ENCODE measurements around the gene TFR2.

TFR2 gene

GRCh38 chr7:100642534-100642907, 1.2 kb upstream of the TFR2 start:
- H2BK12ac ChIP-seq (ENCODE audit: low read length): no peak overlapping the region
- H4K12ac ChIP-seq (ENCODE audit: low read depth, low read length): no peak overlapping the region
- H3K14ac ChIP-seq (ENCODE audit: low read length): no peak overlapping the region
- no peaks in the 10 kb centered on the region for H3K4me1 ChIP-seq (ENCODE audit: control insufficient read depth in 1 of 2, insufficient read depth in 2 of 2, low read length in 2 of 2)
- H3K4me2 ChIP-seq (ENCODE audit: low read length): no peak overlapping the region
- no CpG with 5 or more reads among the region's 11 CpGs for WGBS (ENCODE audit: extremely low coverage, insufficient coverage, insufficient read length)
- no peaks in the 10 kb centered on the region for H3K36me3 ChIP-seq (ENCODE audit: control insufficient read depth in 1 of 2, insufficient read depth in 2 of 2, low read length in 2 of 2)
- no peaks in the 10 kb centered on the region for H3K27me3 ChIP-seq (ENCODE audit: insufficient read depth, low read length)
- H2BK5ac ChIP-seq (ENCODE audit: low read depth, low read length, poor library complexity): no peak overlapping the region
- no peak overlapping the region for H2AFZ ChIP-seq (ENCODE audit: insufficient read depth, low read length, poor library complexity)
- H3K4me3 ChIP-seq (ENCODE audit: low read depth, low read length): no peak overlapping the region
- H3K9me3 ChIP-seq (ENCODE audit: insufficient read depth, low read depth, low read length): no peaks in the 10 kb centered on the region
- H4K91ac ChIP-seq (ENCODE audit: low read depth, low read length): no peak overlapping the region
- no peak overlapping the region for H2AK5ac ChIP-seq (ENCODE audit: low read length)
- no peak overlapping the region for H3K27ac ChIP-seq (ENCODE audit: low read depth, low read length)
- no peak overlapping the region for H2BK120ac ChIP-seq (ENCODE audit: insufficient read depth, low read length, poor library complexity)
- H3K79me2 ChIP-seq (ENCODE audit: control insufficient read depth, insufficient read depth, low read length, poor library complexity): no peaks in the 10 kb centered on the region
- H3K9ac ChIP-seq (ENCODE audit: low read length): no peak overlapping the region
- no peak overlapping the region for H3K4ac ChIP-seq (ENCODE audit: low read depth, low read length)
- DNase-seq: no peak
- H3K23ac ChIP-seq (ENCODE audit: low read length): no peak overlapping the region
- no peak overlapping the region for H3K18ac ChIP-seq (ENCODE audit: low read length)
- H3K79me1 ChIP-seq (ENCODE audit: low read length): no peaks in the 10 kb centered on the region
- H4K8ac ChIP-seq (ENCODE audit: low read depth, low read length): no peak overlapping the region

GRCh38 chr7:100641860-100642533, 645 bp upstream of the TFR2 start:
- Histone ChIP-seq H3K79me2 (ENCODE audit: control insufficient read depth, insufficient read depth, low read length, poor library complexity) (no peaks in the 10 kb centered on the region), H4K12ac (ENCODE audit: low read depth, low read length) (no peak overlapping the region), H3K4ac (ENCODE audit: low read depth, low read length) (no peak overlapping the region), H3K4me2 (ENCODE audit: low read length) (no peak overlapping the region), H3K9ac (ENCODE audit: low read length) (no peak overlapping the region), H3K23ac (ENCODE audit: low read length) (no peak overlapping the region), H2AK5ac (ENCODE audit: low read length) (no peak overlapping the region), H3K4me1 (ENCODE audit: control insufficient read depth in 1 of 2, insufficient read depth in 2 of 2, low read length in 2 of 2) (no peaks in the 10 kb centered on the region), H2BK120ac (ENCODE audit: insufficient read depth, low read length, poor library complexity) (no peak overlapping the region), H3K4me3 (ENCODE audit: low read depth, low read length) (no peak overlapping the region), H3K79me1 (ENCODE audit: low read length) (no peaks in the 10 kb centered on the region), H4K91ac (ENCODE audit: low read depth, low read length) (no peak overlapping the region), H3K36me3 (ENCODE audit: control insufficient read depth in 1 of 2, insufficient read depth in 2 of 2, low read length in 2 of 2) (no peaks in the 10 kb centered on the region), H4K8ac (ENCODE audit: low read depth, low read length) (no peak overlapping the region), H2BK12ac (ENCODE audit: low read length) (no peak overlapping the region), H3K27me3 (ENCODE audit: insufficient read depth, low read length) (no peaks in the 10 kb centered on the region), H3K27ac (ENCODE audit: low read depth, low read length) (no peak overlapping the region), H3K18ac (ENCODE audit: low read length) (no peak overlapping the region), H2BK5ac (ENCODE audit: low read depth, low read length, poor library complexity) (no peak overlapping the region), H3K14ac (ENCODE audit: low read length) (no peak overlapping the region), H2AFZ (ENCODE audit: insufficient read depth, low read length, poor library complexity) (no peak overlapping the region), H3K9me3 (ENCODE audit: insufficient read depth, low read depth, low read length) (no peaks in the 10 kb centered on the region)
- DNase-seq: no peak
- no CpG with 5 or more reads among the region's 10 CpGs for WGBS (ENCODE audit: extremely low coverage, insufficient coverage, insufficient read length)

- H4K12ac ChIP-seq (ENCODE audit: low read depth, low read length): no peak overlapping the region
- H4K8ac ChIP-seq (ENCODE audit: low read depth, low read length): no peak overlapping the region
- no peaks in the 10 kb centered on the region for H3K27me3 ChIP-seq (ENCODE audit: insufficient read depth, low read length)
- H3K18ac ChIP-seq (ENCODE audit: low read length): no peak overlapping the region
- no peak overlapping the region for H3K4me3 ChIP-seq (ENCODE audit: low read depth, low read length)
- H3K27ac ChIP-seq (ENCODE audit: low read depth, low read length): no peak overlapping the region
- no peaks in the 10 kb centered on the region for H3K9me3 ChIP-seq (ENCODE audit: insufficient read depth, low read depth, low read length)
- H2BK120ac ChIP-seq (ENCODE audit: insufficient read depth, low read length, poor library complexity): no peak overlapping the region
- no peak overlapping the region for H4K91ac ChIP-seq (ENCODE audit: low read depth, low read length)
- H3K4me2 ChIP-seq (ENCODE audit: low read length): no peak overlapping the region
- H3K9ac ChIP-seq (ENCODE audit: low read length): no peak overlapping the region
- no peaks in the 10 kb centered on the region for H3K36me3 ChIP-seq (ENCODE audit: control insufficient read depth in 1 of 2, insufficient read depth in 2 of 2, low read length in 2 of 2)
- H2BK5ac ChIP-seq (ENCODE audit: low read depth, low read length, poor library complexity): no peak overlapping the region
- no peaks in the 10 kb centered on the region for H3K4me1 ChIP-seq (ENCODE audit: control insufficient read depth in 1 of 2, insufficient read depth in 2 of 2, low read length in 2 of 2)
- no peak overlapping the region for H3K23ac ChIP-seq (ENCODE audit: low read length)
- WGBS (ENCODE audit: extremely low coverage, insufficient coverage, insufficient read length): no CpG with 5 or more reads among the region's 24 CpGs
- no peak overlapping the region for H2BK12ac ChIP-seq (ENCODE audit: low read length)
- H3K79me2 ChIP-seq (ENCODE audit: control insufficient read depth, insufficient read depth, low read length, poor library complexity): no peaks in the 10 kb centered on the region
- no peak for DNase-seq
- no peak overlapping the region for H3K4ac ChIP-seq (ENCODE audit: low read depth, low read length)
- H2AFZ ChIP-seq (ENCODE audit: insufficient read depth, low read length, poor library complexity): no peak overlapping the region
- H3K79me1 ChIP-seq (ENCODE audit: low read length): no peaks in the 10 kb centered on the region
- H2AK5ac ChIP-seq (ENCODE audit: low read length): no peak overlapping the region
- no peak overlapping the region for H3K14ac ChIP-seq (ENCODE audit: low read length)
Observed at GRCh38 chr7:100640517-100641440, 573 bp downstream of the TFR2 start.

GRCh38 chr7:100639995-100640516, 1.3 kb downstream of the TFR2 start:
- H4K8ac ChIP-seq (ENCODE audit: low read depth, low read length): no peak overlapping the region
- WGBS (ENCODE audit: extremely low coverage, insufficient coverage, insufficient read length): no CpG with 5 or more reads among the region's 17 CpGs
- no peak overlapping the region for H2BK5ac ChIP-seq (ENCODE audit: low read depth, low read length, poor library complexity)
- no peak overlapping the region for H3K4ac ChIP-seq (ENCODE audit: low read depth, low read length)
- H2AK5ac ChIP-seq (ENCODE audit: low read length): no peak overlapping the region
- H3K14ac ChIP-seq (ENCODE audit: low read length): no peak overlapping the region
- no peak overlapping the region for H4K12ac ChIP-seq (ENCODE audit: low read depth, low read length)
- H3K36me3 ChIP-seq (ENCODE audit: control insufficient read depth in 1 of 2, insufficient read depth in 2 of 2, low read length in 2 of 2): no peaks in the 10 kb centered on the region
- no peak overlapping the region for H3K4me2 ChIP-seq (ENCODE audit: low read length)
- H3K79me2 ChIP-seq (ENCODE audit: control insufficient read depth, insufficient read depth, low read length, poor library complexity): no peaks in the 10 kb centered on the region
- H2AFZ ChIP-seq (ENCODE audit: insufficient read depth, low read length, poor library complexity): no peak overlapping the region
- no peak overlapping the region for H2BK120ac ChIP-seq (ENCODE audit: insufficient read depth, low read length, poor library complexity)
- H3K27me3 ChIP-seq (ENCODE audit: insufficient read depth, low read length): no peaks in the 10 kb centered on the region
- no peak overlapping the region for H4K91ac ChIP-seq (ENCODE audit: low read depth, low read length)
- no peaks in the 10 kb centered on the region for H3K4me1 ChIP-seq (ENCODE audit: control insufficient read depth in 1 of 2, insufficient read depth in 2 of 2, low read length in 2 of 2)
- no peak overlapping the region for H3K23ac ChIP-seq (ENCODE audit: low read length)
- H2BK12ac ChIP-seq (ENCODE audit: low read length): no peak overlapping the region
- no peak overlapping the region for H3K9ac ChIP-seq (ENCODE audit: low read length)
- no peak overlapping the region for H3K27ac ChIP-seq (ENCODE audit: low read depth, low read length)
- no peak for DNase-seq
- no peak overlapping the region for H3K18ac ChIP-seq (ENCODE audit: low read length)
- no peak overlapping the region for H3K4me3 ChIP-seq (ENCODE audit: low read depth, low read length)
- no peaks in the 10 kb centered on the region for H3K79me1 ChIP-seq (ENCODE audit: low read length)
- no peaks in the 10 kb centered on the region for H3K9me3 ChIP-seq (ENCODE audit: insufficient read depth, low read depth, low read length)

Data from trophoblast cell (in vitro differentiated cells and primary cell).